HCT116 (cell line): ENCODE data around the gene INF2.

ENCODE experiments used
- CEBPB ChIP-seq: IDR thresholded peaks from 2 replicates; pipeline ENCODE4 v1.6.1; 2012; ENCODE audit warnings: low read depth
- CTCF ChIP-seq, 3 experiments: fragments of 200-600 bp in 1 of 3; sonication (generic) in 1 of 3; IDR thresholded peaks in 2 of 3; conservative IDR thresholded peaks in 1 of 3; 2 replicates each; pipeline ENCODE4 v1.5.1; 2012 to 2017; ENCODE audit warnings: low read depth in 2 of 3, low read length in 2 of 3, antibody characterized with exemption in 1 of 3, borderline replicate concordance in 1 of 3, control low read depth in 1 of 3, mild to moderate bottlenecking in 1 of 3, mixed read lengths in 1 of 3, mixed run types in 1 of 3, moderate library complexity in 1 of 3; ENCODE audit not compliant: insufficient read depth in 1 of 3
- EZH2 ChIP-seq: fragments of 200-600 bp; sonication (generic); IDR thresholded peaks from 2 replicates; pipeline ENCODE4 v1.6.1; 2017; ENCODE audit warnings: antibody characterized with exemption, mixed run types
- EZH2phosphoT487 ChIP-seq: fragments of 200-600 bp; IDR thresholded peaks from 2 replicates; pipeline ENCODE4 v1.6.1; 2018; ENCODE audit warnings: antibody characterized with exemption, borderline replicate concordance
- JUND ChIP-seq: IDR thresholded peaks from 2 replicates; pipeline ENCODE4 v1.6.1; 2012
- POLR2A ChIP-seq: IDR thresholded peaks from 2 replicates; pipeline ENCODE4 v1.7.0; 2011; ENCODE audit warnings: borderline replicate concordance; ENCODE audit not compliant: insufficient read depth, insufficient read length; ENCODE audit errors: extremely low read depth
- POLR2AphosphoS5 ChIP-seq: IDR thresholded peaks from 2 replicates; pipeline ENCODE4 v1.6.1; 2011; ENCODE audit warnings: mild to moderate bottlenecking, low read depth, low read length, moderate library complexity
- RAD21 ChIP-seq: IDR thresholded peaks from 2 replicates; pipeline ENCODE4 v1.6.1; 2012; ENCODE audit warnings: low read depth, mild to moderate bottlenecking
- REST ChIP-seq: IDR thresholded peaks from 2 replicates; pipeline ENCODE4 v1.6.1; 2012; ENCODE audit warnings: low read depth
- SRF ChIP-seq: IDR thresholded peaks from 2 replicates; pipeline ENCODE4 v1.6.1; 2012; ENCODE audit warnings: low read depth
- TCF7L2 ChIP-seq: IDR thresholded peaks from 2 replicates; pipeline ENCODE4 v1.7.0; 2011; ENCODE audit warnings: borderline replicate concordance, inconsistent platforms; ENCODE audit not compliant: insufficient read depth, insufficient read length; ENCODE audit errors: extremely low read depth

GRCh38 chr14:104753528-104754212 is 64.3 kb downstream of the INF2 start:
- TF ChIP-seq JUND (no peak), CTCF (IDR thresholded peaks at IDR 0.05 in 2 of 3, conservative IDR thresholded peaks at IDR 0.05 in 1 of 3; ENCODE audit: borderline replicate concordance in 1 of 3, insufficient read depth in 1 of 3, low read depth in 2 of 3, low read length in 2 of 3) (no peak), EZH2 (no peak), POLR2AphosphoS5 (no peak), RAD21 (no peak), EZH2phosphoT487 (no peak), POLR2A (no peak), SRF (no peak), CEBPB (no peak), REST (no peak), TCF7L2 (no peak)
